AG04449 (cell line): ENCODE results near the gene USP17L30.
"Not testable (repeated sequence)": the region's sequence is repeated elsewhere in the genome, so short reads cannot be mapped to it uniquely, and the experiment has no call there.

Experiments used
- CTCF ChIA-PET: fragments of 350-600 bp; formaldehyde crosslinking; extraction: SDS; loops from one replicate; lab custom pipeline; 2021; ENCODE audit warnings: antibody characterized with exemption; lab: Yijun Ruan, JAX
- POLR2A ChIA-PET: fragments of 400-600, 350-600 bp; formaldehyde crosslinking; extraction: SDS; loops from one replicate; lab custom pipeline; 2020; ENCODE audit warnings: antibody characterized with exemption, inconsistent platforms; lab: Yijun Ruan, JAX
- DNase-seq: peaks from one replicate; pipeline ENCODE4 v3.0.0-alpha.2; 2010; ENCODE audit warnings: low read depth, low spot score
- H3K4me3 ChIP-seq: 2 replicates; pipeline ENCODE4 v1.5.1; 2011; ENCODE audit warnings: low read depth, mild to moderate bottlenecking, control low read depth, low read length
- TF ChIP-seq, protein P1 (sequence below): IDR thresholded peaks from one replicate; pipeline ENCODE4 v1.5.1; 2011; ENCODE audit warnings: mild to moderate bottlenecking, moderate library complexity, low read length, control low read depth, inconsistent platforms; ENCODE audit not compliant: insufficient read depth; ENCODE audit errors: missing control alignments

The USP17L30 gene

DNA sequence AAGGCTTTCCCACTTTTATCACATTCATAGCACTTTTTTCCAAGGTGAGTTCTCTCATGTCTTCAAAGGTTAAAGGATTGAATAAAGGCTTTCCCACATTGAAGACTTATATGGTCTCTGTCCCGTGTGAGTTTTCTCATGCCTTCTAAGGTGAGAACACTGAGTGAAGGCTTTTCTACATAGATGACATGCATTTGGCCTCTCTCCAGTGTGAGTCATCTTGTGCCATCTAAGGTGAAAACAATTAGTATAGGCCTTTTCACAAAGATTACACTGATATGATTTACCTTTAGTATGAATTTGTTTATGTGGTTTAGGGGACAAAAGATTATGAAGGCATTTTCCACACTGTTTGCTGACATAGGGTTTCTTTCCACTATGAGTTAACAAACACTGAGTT lies 21.2 kb downstream of the USP17L30 start:
- no peak overlapping the region for H3K4me3 ChIP-seq
- TF ChIP-seq, protein P1, sequence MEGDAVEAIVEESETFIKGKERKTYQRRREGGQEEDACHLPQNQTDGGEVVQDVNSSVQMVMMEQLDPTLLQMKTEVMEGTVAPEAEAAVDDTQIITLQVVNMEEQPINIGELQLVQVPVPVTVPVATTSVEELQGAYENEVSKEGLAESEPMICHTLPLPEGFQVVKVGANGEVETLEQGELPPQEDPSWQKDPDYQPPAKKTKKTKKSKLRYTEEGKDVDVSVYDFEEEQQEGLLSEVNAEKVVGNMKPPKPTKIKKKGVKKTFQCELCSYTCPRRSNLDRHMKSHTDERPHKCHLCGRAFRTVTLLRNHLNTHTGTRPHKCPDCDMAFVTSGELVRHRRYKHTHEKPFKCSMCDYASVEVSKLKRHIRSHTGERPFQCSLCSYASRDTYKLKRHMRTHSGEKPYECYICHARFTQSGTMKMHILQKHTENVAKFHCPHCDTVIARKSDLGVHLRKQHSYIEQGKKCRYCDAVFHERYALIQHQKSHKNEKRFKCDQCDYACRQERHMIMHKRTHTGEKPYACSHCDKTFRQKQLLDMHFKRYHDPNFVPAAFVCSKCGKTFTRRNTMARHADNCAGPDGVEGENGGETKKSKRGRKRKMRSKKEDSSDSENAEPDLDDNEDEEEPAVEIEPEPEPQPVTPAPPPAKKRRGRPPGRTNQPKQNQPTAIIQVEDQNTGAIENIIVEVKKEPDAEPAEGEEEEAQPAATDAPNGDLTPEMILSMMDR: no peak
- ChIA-PET CTCF (no interaction called here), POLR2A (no interaction called here)
- no peak for DNase-seq

DNA sequence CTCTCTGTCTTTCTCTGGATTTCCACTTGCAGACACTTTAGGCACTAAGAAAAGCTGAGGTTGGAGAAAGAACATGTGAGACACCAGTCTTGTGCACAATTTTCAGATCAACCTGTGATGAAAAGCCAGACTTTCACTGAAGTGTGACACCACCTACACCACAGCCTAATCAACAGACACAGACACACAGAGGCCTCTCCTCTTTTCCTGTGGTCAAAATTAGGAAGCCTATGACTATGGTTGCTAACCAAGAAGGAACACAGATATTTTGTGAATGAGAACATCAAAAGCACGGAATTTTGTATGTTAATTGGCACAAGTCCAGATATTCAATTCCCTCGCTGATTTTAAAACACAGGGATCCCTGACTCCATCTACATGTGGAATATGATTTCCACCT lies 26.1 kb downstream of the USP17L30 start:
- CTCF ChIA-PET, POLR2A ChIA-PET, H3K4me3 ChIP-seq, DNase-seq: not testable (repeated sequence)

DNA sequence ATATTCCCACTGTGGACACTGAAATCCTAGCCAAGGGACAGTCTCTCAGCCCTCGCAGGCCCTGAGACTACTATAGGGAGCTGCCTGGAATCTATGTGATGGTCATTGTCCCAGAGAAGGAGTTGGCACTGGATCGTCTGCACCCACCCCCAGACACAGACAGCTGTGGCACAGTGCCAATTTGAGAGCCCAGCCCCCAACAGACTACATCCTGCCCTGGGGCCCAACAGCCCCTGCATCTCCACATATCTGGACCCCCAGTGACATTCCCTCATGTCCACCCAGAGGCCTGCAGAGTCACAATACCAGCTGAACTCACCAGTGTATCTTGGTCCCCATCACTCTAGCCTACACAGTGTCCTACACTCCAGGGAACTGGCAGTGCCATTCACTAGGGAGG lies 42.8 kb downstream of the USP17L30 start:
- H3K4me3 ChIP-seq, POLR2A ChIA-PET, DNase-seq, CTCF ChIA-PET: not testable (repeated sequence)

DNA sequence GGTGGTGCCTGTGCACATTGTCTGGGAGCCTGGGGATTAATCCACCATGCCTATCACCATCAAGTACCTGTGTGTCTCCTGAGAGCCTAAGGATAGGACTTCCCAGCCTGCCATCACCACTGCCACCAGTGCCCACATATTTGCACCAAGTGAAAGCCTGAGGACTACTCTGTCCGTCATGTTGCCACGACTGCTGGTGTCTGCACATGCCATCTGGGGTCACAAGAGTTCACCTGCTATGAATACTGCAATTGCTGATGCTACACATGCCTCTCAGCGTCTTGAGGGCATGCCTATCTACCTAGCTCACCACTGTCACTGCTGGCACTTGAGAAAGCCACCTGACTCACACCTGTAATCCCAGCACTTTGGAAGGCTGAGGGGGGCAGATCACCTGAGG lies 43.6 kb downstream of the USP17L30 start:
- CTCF ChIA-PET, DNase-seq, POLR2A ChIA-PET, H3K4me3 ChIP-seq: not testable (repeated sequence)

DNA sequence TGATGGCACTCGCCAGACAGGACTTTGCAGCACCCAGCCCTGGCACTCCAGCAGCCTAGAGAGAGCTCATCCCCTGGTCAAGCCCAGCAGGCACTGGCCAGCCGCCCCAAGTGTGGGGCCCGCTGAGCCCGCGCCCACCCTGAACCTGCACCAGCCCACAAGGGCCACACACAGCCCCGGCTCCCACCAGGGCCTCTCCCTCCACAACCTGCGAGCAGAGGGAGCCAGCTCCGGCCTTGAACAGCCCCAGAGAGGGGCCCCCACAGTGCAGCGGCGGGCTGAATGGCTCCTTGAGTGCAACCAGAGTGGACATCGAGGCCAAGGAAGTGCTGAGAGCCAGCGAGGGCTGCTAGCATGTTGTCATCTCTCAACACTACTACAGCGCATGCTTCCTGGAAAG lies 46.9 kb downstream of the USP17L30 start:
- no peak for DNase-seq
- CTCF ChIA-PET: no interaction called here
- POLR2A ChIA-PET: no interaction called here
- H3K4me3 ChIP-seq: no peak overlapping the region
- TF ChIP-seq, protein P1: no peak
